IMR-90 (cell line): ENCODE measurements around the gene ARPC2.

ENCODE experiments used
- BHLHE40 ChIP-seq: fragments of 150-350 bp; IDR thresholded peaks from 2 replicates; pipeline ENCODE4 v1.6.1; 2016; ENCODE audit warnings: mild to moderate bottlenecking, low read depth, low read length
- CEBPB ChIP-seq: IDR thresholded peaks from 2 replicates; pipeline ENCODE4 v1.6.1; 2012; ENCODE audit warnings: low read depth, low read length, improper control_type of control experiment
- CHD1 ChIP-seq: IDR thresholded peaks from 2 replicates; pipeline ENCODE4 v1.6.1; 2012; ENCODE audit warnings: low read depth, low read length, improper control_type of control experiment
- CTCF ChIP-seq: conservative IDR thresholded peaks from 2 replicates; pipeline ENCODE4 v1.5.1; 2012; ENCODE audit warnings: mild to moderate bottlenecking, low read depth, low read length, improper control_type of control experiment
- ELK1 ChIP-seq: fragments of 150-350 bp; IDR thresholded peaks from 2 replicates; pipeline ENCODE4 v1.6.1; 2016; ENCODE audit warnings: low read depth, mild to moderate bottlenecking, low read length, moderate library complexity, borderline replicate concordance
- FOS ChIP-seq: fragments of 150-350 bp; IDR thresholded peaks from 2 replicates; pipeline ENCODE4 v1.6.1; 2016; ENCODE audit warnings: low read depth, low read length
- MAFK ChIP-seq: IDR thresholded peaks from 2 replicates; pipeline ENCODE4 v1.6.1; 2012; ENCODE audit warnings: low read depth, low read length, improper control_type of control experiment
- MAZ ChIP-seq: IDR thresholded peaks from 2 replicates; pipeline ENCODE4 v1.6.1; 2012; ENCODE audit warnings: low read depth, mild to moderate bottlenecking, low read length, improper control_type of control experiment, moderate library complexity, borderline replicate concordance
- POLR2A ChIP-seq: IDR thresholded peaks from 2 replicates; pipeline ENCODE4 v1.6.1; 2012; ENCODE audit warnings: mild to moderate bottlenecking, low read depth, low read length
- RAD21 ChIP-seq: IDR thresholded peaks from 2 replicates; pipeline ENCODE4 v1.6.1; 2012; ENCODE audit warnings: low read length, improper control_type of control experiment
- RFX5 ChIP-seq: IDR thresholded peaks from 2 replicates; pipeline ENCODE4 v1.8.0; 2012; ENCODE audit warnings: low read depth, mild to moderate bottlenecking, low read length, moderate library complexity
- SMC3 ChIP-seq: fragments of 150-350 bp; IDR thresholded peaks from 2 replicates; pipeline ENCODE4 v1.6.1; 2016; ENCODE audit warnings: low read depth, mild to moderate bottlenecking, antibody characterized with exemption, low read length, moderate library complexity
- USF2 ChIP-seq: fragments of 150-350 bp; IDR thresholded peaks from 2 replicates; pipeline ENCODE4 v1.6.1; 2017; ENCODE audit warnings: mild to moderate bottlenecking, antibody characterized with exemption, low read length, low read depth

DNA sequence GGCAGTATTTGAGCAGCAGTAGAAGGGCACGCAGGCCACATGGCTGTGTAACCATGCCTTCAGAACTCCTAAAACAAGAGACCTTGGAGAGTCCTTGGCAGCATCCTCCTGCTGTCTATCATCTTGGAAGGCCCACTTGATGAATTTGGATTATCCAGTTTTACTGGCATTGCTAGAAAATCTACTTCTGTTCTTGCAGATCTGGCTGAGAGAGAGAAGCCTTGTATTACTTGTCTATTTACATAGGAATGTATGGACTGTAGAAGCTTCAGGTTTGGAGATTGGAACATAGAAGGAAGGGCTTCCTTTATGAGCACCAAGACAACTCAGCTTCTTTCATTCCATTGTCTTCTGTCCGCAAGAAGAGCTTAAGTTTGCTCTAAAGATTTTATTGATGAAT is 27.7 kb downstream of the ARPC2 start:
- TF ChIP-seq BHLHE40 (no peak), CTCF (no peak), POLR2A (no peak), RAD21 (no peak), ELK1 (no peak), RFX5 (no peak), FOS (no peak), CHD1 (no peak), CEBPB (no peak), MAFK (no peak), USF2 (no peak), SMC3 (no peak), MAZ (no peak)
